Kidney epithelial cell (primary cell): ENCODE results near the gene FHOD1. TPM values are rescaled to one million over a fixed set of nuclear protein-coding genes. Genes with fewer than 3 reads are reported as not detected.

Experiments used
- DNase-seq: peaks from one replicate; pipeline ENCODE4 v3.0.0-alpha.2; 2010; ENCODE audit warnings: low read depth
- H3K27me3 ChIP-seq: 2 replicates; pipeline ENCODE4 v1.6.0; 2011; ENCODE audit warnings: low read length; ENCODE audit not compliant: control insufficient read depth, insufficient read depth
- H3K36me3 ChIP-seq: 2 replicates; pipeline ENCODE4 v1.5.1; 2011; ENCODE audit warnings: low read length; ENCODE audit not compliant: control insufficient read depth, insufficient read depth
- H3K4me3 ChIP-seq: 2 replicates; pipeline ENCODE4 v1.5.1; 2011; ENCODE audit warnings: low read depth, mild to moderate bottlenecking, control low read depth, low read length
- total RNA-seq: library from RNA; depleted of rRNA; stranded (reverse); fragments of >200 nt; gene quantifications from 2 replicates; pipeline ENCODE4 v1.2.3, GENCODE V29; 2015
- TF ChIP-seq, protein P1 (sequence below): IDR thresholded peaks from 2 replicates; pipeline ENCODE4 v1.5.1; 2011; ENCODE audit warnings: mild to moderate bottlenecking, moderate library complexity, low read length, control low read depth, inconsistent platforms; ENCODE audit not compliant: insufficient read depth, poor library complexity, severe bottlenecking

The FHOD1 gene
- total RNA-seq, 1 donor from 2014 or later: 3.8 TPM

DNA sequence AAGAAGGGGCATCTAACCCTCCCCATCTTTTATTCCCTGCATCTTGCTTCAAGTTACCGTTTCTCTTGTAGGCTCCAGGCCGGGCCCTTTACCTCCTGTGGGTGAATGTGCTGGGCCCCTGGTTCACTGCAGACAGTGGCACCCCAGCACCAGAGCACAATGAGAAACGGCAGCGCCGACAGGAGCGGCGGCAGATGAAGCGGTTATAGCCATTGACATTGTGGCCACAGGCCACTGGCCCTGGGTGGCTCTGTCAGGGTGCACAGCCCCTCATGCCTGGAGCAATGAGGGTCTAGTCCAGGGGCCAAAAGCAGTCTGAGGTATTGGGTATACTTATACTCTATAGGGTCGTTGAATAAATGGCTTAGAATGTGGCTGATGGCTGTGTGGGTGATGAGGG, 18.4 kb downstream of the FHOD1 start:
- TF ChIP-seq, protein P1, sequence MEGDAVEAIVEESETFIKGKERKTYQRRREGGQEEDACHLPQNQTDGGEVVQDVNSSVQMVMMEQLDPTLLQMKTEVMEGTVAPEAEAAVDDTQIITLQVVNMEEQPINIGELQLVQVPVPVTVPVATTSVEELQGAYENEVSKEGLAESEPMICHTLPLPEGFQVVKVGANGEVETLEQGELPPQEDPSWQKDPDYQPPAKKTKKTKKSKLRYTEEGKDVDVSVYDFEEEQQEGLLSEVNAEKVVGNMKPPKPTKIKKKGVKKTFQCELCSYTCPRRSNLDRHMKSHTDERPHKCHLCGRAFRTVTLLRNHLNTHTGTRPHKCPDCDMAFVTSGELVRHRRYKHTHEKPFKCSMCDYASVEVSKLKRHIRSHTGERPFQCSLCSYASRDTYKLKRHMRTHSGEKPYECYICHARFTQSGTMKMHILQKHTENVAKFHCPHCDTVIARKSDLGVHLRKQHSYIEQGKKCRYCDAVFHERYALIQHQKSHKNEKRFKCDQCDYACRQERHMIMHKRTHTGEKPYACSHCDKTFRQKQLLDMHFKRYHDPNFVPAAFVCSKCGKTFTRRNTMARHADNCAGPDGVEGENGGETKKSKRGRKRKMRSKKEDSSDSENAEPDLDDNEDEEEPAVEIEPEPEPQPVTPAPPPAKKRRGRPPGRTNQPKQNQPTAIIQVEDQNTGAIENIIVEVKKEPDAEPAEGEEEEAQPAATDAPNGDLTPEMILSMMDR: no peak
- no peak for DNase-seq
- Histone ChIP-seq H3K27me3 (no peaks in the 10 kb centered on the region), H3K4me3 (no peak overlapping the region), H3K36me3 (peaks cover 4% of the 10 kb centered on the region)

DNA sequence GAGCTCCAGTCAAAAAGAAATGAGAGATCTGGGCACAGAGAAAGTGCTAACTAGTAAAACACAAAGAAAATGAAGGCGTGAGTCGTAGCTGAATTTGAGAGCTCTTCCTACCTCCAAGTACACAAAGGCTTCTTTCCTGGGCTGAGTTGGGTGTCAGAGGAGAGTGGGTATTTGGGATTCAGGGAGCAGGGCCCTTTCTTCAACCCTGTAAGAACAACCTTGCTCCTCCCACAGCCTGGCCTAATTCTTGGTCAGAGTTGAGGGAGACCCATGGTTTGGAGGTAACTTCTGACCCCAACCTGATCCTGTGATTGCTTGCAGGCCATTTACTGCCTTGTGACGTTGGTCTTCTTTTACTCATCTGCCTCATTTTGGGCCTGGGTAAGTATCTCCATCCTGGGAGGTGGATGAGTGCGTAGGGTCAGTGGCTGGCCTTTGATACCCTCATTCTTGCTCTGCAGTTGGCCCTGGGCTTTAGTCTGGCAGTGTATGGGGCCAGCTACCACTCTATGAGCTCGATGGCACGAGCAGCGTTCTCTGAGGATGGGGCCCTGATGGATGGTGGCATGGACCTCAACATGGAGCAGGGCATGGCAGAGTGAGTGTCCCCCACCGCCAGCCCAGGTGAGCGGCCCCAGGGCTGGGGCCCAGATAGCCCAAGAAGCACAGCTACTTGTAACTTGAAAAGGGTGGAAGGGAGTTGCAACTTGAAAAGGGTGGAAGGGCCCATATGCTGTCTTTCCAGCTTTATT, 19.1 kb downstream of the FHOD1 start:
- DNase-seq: no peak
- TF ChIP-seq, protein P1: no peak
- no peaks in the 10 kb centered on the region for H3K27me3 ChIP-seq
- peaks cover 4% of the 10 kb centered on the region for H3K36me3 ChIP-seq
- H3K4me3 ChIP-seq: peak overlapping the region; percentile 99

DNA sequence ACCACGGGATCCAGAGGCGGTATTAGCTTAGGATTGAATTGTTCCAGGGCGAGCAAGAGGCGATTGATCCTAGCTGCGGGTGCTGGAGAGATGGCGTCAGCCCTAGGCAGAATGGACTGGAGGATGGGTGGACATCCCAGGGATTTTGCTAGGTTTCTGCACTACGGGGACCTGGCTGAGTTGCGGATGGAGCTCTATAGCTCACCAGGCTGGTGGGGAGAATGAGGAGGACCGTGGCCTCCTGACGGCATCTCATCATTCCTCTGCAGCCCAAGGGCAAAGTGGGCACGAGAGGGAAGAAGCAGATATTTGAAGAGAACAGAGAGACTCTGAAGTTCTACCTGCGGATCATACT, 19.7 kb downstream of the FHOD1 start:
- Histone ChIP-seq H3K36me3 (peaks cover 4% of the 10 kb centered on the region), H3K27me3 (no peaks in the 10 kb centered on the region), H3K4me3 (peak overlapping the region; percentile 99)
- DNase-seq: no peak
- TF ChIP-seq, protein P1: no peak

DNA sequence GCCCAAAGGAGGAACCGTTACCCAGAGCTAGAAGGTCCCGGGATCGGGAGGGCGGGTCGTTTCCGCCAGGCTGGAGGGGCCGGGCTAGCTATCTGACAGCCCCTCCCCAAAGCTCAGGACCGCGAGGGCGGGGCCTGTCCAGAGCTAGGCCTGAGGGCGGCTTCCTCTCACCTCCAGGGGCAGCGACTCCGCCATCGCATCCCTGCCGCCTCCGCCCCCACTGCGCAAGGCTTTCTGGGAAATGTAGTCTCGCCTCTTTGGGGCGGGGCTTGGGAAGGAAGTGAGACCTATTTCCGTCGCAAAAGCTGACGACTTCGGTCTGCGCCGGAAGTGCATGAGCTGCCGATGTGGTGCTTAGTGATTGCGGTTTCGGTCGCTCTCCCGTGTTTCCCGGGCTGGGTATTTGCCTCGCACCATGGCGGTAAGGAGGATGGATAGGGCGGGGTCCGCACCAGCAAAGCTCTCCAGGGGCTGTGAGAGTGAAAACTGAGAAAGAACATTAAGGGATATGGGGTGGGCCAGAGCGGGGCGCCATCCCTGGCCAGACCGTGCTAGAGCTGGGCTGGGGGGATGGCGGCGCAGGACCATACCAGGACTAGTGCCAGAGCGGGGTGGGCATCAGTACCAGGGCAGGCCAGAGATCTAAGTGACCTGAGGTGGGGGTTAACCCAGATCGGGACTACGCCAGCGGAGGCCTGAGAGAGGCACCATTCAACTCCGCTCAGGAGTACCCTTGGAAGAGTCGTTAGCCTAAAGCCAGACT, 20.3 kb downstream of the FHOD1 start, which contains the start of gene TMEM208:
Gene TMEM208, plus strand, starts transcription at position 327 of the 763 bp plus-strand sequence. Its CDS starts 89 bp downstream, at position 416.
- Histone ChIP-seq H3K27me3 (no peaks in the 10 kb centered on the region), H3K4me3 (peak within 1 kb of the TSS; percentile 99), H3K36me3 (peaks cover 4% of the 10 kb centered on the region)
- DNase-seq: peak; percentile 93
- TF ChIP-seq, protein P1: peak; percentile 2

DNA sequence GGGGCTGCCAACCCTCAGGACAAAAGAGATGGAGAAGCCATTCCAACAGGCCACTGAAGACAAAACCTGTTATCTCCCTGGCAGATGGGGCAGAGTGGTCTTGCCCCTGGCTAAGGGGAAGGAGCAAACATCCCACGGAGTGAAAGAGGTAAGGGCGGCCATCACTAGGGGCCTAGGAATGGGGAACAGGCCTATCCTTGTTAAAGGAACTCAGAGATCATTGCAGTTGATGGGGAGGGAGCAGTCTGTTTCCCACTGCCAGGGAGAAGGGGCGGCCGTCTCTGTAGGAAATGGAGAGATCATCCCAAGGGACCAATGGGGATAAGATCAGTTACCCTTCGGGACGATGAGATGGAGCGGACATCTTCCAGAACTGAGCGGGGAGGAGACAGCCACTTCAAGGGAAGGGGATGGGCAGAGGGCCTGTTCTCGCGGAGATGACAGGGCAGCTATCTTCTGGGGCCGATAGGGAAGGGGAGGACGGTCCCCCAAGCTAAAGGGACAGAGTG, 20.9 kb downstream of the FHOD1 start:
- Histone ChIP-seq H3K27me3 (no peaks in the 10 kb centered on the region), H3K36me3 (peaks cover 1% of the 10 kb centered on the region), H3K4me3 (peak overlapping the region; percentile 99)
- TF ChIP-seq, protein P1: no peak
- no peak for DNase-seq
